ENCODE data around the gene BCAS3. TPM values are rescaled to one million over a fixed set of nuclear protein-coding genes. Genes with fewer than 3 reads are reported as not detected.

Gene BCAS3
- total RNA-seq, 1 experiment from 2014 or later = 26.6 TPM

- DNase-seq (ENCODE audit: extremely low read depth, low read depth) = no peak
Measured at GRCh38 chr17:61047515-61047914, 369.9 kb downstream of the BCAS3 start.

DNA sequence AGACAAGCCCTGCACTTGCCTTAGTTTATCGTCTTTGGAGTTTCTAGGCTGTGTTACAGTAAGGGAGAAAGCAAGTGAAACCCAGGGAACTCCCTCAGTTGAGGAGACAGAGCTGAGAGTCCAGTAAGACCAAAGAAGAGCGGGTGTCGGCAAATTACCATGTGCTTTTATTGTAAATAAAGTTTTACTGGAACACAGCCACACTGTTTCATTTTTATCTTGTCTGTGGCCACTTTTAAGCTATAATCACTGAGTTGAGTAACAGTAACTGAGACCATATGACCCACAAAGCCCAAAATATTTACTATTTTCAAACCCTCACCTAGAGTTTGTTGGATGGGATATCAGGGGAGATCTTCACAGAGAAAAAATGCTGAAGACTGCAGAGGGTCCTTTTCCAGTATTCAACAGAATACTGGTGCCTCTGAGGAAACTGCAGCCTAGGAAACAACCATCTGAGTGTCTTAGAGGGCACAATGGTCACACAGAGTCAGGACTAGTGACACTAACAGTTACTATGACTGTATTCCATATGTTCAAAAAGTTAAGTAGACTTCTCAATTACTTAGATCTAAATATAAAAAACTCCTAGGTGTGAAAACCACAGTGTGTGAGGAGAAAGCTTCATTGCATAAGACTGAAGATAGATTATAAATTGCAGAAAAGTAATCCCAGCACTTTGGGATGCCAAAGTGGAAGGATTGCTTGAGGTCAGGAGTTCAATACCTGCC is 370.9 kb downstream of the BCAS3 start:
- no peak for DNase-seq (ENCODE audit: extremely low read depth, low read depth)

DNA sequence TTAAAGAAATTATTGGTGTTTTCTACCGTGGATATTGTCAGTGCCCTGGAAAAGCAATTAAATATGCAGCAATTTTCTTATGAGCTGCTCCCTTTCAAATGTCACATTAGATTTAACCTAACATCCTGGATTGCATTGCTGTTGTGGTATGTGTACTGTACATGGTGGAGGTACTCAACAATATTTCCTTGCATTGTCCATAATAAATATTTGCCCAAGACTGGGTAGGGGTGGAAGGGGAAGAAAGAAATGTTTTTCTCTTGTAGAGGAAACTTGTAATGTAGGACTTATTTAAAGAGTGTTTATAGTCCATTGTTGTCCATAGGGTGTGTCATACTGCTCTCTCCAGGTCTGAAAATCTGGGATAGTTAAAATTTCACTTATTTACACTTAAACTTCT is 375.8 kb downstream of the BCAS3 start:
- no peak for DNase-seq (ENCODE audit: extremely low read depth, low read depth)

DNA sequence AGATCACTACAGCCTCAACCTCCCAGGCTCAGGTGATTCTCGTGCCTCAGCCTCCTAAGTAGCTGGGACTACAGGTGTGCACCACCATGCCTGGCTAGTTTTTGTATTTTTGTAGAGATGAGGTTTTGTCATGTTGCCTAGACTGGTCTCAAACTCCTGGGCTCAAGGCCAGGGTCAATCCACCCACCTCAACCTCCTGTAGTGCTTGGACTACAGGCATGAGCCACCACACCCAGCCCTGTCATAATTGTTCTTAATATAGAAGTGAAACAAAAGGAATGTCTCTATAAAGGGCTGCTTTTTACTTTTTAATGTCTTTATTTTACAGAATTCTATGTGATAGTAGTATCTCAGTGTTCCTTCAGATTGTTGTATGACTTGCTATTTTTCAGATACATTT is 376.8 kb downstream of the BCAS3 start:
- no peak for DNase-seq (ENCODE audit: extremely low read depth, low read depth)

GRCh38 chr17:61057257-61057656 is 379.6 kb downstream of the BCAS3 start:
- no peak for DNase-seq (ENCODE audit: extremely low read depth, low read depth)

DNA sequence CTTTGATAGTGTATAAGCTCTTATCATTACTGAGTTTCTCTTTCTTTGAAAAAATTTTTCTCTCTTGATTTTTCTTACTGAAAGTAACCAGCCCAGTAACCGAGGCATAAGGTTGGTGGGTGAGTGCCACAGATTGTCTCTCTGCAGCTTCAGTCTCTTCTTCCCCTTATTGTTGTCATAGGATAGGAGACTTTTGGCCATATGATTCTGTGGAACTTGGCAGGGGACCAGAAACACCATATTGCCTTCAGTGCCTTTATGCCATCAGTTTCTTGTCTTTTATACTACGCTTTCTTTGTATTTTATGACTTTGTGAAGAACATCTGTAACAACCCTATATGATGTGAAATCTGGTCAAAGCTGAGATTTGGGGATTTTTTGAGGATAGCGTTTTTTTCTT is 380.4 kb downstream of the BCAS3 start:
- no peak for DNase-seq (ENCODE audit: extremely low read depth, low read depth)

- no peak for DNase-seq (ENCODE audit: extremely low read depth, low read depth)
Measured at GRCh38 chr17:61063528-61063927, 385.9 kb downstream of the BCAS3 start.

DNA sequence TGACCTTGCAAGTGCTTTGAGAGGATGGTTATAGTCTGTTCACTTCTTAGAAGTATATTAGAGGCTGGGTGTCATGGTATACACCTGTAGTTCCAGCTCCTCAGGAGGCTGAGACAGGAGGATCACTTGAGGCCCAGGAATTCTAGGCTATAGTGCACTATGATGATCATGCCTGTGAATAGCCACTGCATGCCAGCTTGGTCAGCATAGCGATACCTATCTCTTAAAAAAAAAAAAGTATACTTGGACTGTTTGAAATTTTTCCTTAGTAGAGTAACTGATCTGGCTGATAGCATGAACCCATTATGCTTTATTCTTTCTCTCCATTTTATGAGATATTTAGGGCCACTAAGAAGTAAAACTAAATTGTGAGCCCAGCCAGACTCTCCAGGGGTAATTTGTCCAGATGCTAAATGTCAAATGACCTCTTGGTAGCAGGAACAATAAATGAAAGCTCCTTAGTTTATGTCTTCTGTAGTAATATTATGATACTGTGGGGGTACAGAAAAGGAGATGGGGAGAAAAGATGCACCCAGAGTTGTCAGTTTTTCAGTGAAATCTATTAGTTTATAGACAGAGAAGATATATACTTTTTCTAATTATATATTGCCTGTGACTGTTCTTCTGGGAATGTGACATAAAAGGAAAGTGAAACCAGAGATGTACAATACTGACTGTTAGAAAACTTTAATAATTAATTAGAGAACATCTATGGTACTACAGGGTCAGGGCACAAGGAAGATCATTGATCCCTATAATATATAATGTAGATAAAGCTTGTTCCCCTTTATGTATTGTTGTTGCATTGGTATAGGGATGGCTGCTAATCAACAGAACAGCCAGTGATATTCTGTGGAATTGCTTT is 386.7 kb downstream of the BCAS3 start:
- DNase-seq (ENCODE audit: extremely low read depth, low read depth) = no peak

GRCh38 chr17:61065263-61065773 is 387.7 kb downstream of the BCAS3 start:
- DNase-seq (ENCODE audit: extremely low read depth, low read depth) = peak; percentile 6

DNA sequence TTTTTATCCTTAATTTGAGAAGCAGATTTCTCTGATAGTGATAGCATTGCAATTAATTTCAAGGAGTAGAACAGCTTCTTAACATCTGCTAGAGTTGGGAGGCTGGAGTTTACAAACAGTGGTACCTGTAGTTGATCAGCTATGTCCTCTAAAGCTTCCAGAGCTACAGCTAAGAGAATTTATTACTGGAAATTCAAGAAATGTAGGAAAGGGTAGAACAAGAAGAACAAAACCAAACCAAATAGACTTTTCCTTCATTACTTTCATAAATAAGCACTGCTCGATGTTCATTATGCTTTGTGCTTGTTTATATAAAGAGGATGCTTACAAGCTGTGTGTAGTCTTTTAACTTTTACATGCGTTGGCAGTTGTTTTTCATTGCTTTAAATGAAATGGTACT is 388.4 kb downstream of the BCAS3 start:
- DNase-seq (ENCODE audit: extremely low read depth, low read depth) = no peak

- no peak for DNase-seq (ENCODE audit: extremely low read depth, low read depth)
Measured at GRCh38 chr17:61070649-61071048, 393.0 kb downstream of the BCAS3 start.

- DNase-seq (ENCODE audit: extremely low read depth, low read depth) = no peak
Measured at GRCh38 chr17:61072648-61073047, 395.0 kb downstream of the BCAS3 start.

GRCh38 chr17:61073131-61073530 is 395.5 kb downstream of the BCAS3 start:
- no peak for DNase-seq (ENCODE audit: extremely low read depth, low read depth)

- DNase-seq (ENCODE audit: extremely low read depth, low read depth) = no peak
Measured at GRCh38 chr17:61073799-61074513, 396.3 kb downstream of the BCAS3 start.

DNA sequence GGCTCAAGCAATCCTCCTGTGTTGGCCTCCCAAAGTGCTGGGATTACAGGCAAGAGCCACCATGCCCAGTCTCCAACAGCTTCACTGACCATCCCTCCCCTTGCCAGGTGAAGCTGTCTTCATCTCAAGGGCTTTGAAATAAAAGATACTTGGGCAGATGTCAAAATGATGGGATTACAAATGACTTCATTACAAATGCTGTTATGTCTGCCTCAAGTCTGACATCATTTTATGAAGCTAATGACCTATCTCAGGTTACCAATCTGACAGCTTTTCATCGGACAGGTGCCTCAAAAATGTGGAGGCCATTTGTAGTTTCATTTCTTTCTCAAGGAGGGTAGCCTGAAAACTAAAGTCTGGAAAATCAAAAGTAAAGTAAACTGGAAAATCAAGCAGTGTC is 398.3 kb downstream of the BCAS3 start:
- no peak for DNase-seq (ENCODE audit: extremely low read depth, low read depth)

GRCh38 chr17:61076621-61077031 is 399.0 kb downstream of the BCAS3 start:
- DNase-seq (ENCODE audit: extremely low read depth, low read depth) = no peak

DNA sequence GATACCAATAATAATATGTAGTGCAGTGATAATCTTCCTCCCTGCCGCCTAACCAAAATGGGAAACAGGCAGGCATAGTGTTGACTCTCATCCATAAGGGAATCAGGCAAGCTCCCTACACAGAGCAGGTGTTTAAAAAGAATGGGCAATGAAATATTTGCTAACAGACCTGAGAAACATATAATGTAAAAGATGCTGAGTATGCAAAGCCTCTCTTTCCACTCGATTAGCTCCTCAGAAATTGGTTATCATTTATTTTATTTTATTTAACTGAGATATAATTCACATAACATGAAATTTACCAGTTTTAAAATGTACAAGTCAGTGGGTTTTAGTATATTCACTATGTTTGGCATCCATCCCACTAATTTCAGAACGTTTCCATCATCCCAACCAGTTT is 404.3 kb downstream of the BCAS3 start:
- no peak for DNase-seq (ENCODE audit: extremely low read depth, low read depth)

- DNase-seq (ENCODE audit: extremely low read depth, low read depth) = no peak
Measured at GRCh38 chr17:61084260-61084659, 406.6 kb downstream of the BCAS3 start.

DNA sequence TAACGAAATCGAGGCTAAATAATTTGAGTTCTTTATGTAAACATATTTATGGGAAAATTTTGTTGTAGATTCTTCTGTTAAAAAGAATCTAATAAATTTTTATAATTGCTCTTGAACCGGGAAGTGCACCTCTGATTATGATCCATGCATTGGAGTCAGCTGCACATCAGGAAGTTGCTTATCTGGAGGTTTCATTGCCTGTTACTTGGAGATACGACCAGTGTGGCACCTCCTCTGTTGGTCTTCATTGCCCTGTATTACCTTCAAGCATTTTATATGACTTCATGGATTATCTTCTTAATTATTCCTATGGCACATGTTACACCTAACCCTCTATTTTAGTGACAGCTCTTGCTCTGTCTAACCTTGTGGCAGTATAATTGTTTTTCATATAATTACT is 409.4 kb downstream of the BCAS3 start:
- DNase-seq (ENCODE audit: extremely low read depth, low read depth) = no peak

DNA sequence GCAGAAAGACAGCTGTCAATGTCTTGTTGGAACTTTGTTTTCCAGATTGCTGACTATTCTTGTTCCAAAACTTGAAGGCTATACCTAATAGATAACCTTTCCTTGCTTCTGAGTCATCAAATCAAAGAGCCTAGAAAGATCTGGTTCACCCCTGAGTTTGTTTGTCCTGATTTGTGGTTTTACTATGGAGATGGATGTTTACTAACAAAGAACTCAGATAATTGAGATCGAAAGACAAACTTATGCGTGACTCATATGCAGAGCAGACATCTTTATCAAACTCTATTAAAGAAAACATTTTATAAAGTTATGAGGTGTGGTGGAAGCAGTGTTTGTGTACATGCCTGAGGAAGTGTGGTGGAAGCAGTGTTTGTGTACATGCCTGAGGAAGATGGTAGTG is 410.9 kb downstream of the BCAS3 start:
- DNase-seq (ENCODE audit: extremely low read depth, low read depth) = no peak

DNA sequence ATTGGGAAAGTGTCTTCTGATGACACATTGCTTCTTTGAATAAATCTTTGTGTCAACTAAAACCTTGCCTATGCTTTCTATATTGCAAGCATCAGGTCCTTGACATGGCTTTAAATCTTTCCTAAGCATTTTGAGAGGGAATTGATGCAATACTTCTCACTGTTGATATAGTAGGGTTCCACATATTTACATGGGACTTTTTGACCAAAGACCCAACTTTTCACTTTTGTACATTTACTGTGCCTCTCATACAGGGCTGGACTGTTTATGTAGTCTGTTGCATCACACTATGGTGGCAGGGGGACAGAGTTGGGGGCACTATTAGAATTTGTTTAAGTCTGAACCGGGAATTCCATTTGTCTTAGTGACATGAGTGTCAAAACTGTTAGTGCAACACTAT is 413.4 kb downstream of the BCAS3 start:
- no peak for DNase-seq (ENCODE audit: extremely low read depth, low read depth)

Measured in NCI-H460 (cell line).